ENCODE results near the gene AMFR.

The AMFR gene

GRCh38 chr16:56328276-56329022 lies 96.9 kb downstream of the AMFR start:
- Histone ChIP-seq H3K27ac (no peak overlapping the region), H3K36me3 (no peaks in the 10 kb centered on the region), H3K4me3 (ENCODE audit: low read depth in 1 of 2, low read length in 1 of 2) (no peak overlapping the region), H3K4me1 (ENCODE audit: control insufficient read depth in 1 of 2, insufficient read depth in 1 of 2, low read depth in 1 of 2, low read length in 1 of 2) (no peaks in the 10 kb centered on the region), H3K9me3 (no peaks in the 10 kb centered on the region), H3K27me3 (no peaks in the 10 kb centered on the region)
- TF ChIP-seq CTCF (IDR thresholded peaks at IDR 0.05) = no peak

GRCh38 chr16:56327929-56328258 lies 97.5 kb downstream of the AMFR start:
- H3K27ac ChIP-seq = no peak overlapping the region
- H3K4me1 ChIP-seq (ENCODE audit: control insufficient read depth in 1 of 2, insufficient read depth in 1 of 2, low read depth in 1 of 2, low read length in 1 of 2) = no peaks in the 10 kb centered on the region
- no peaks in the 10 kb centered on the region for H3K27me3 ChIP-seq
- no peaks in the 10 kb centered on the region for H3K9me3 ChIP-seq
- no peak overlapping the region for H3K4me3 ChIP-seq (ENCODE audit: low read depth in 1 of 2, low read length in 1 of 2)
- no peaks in the 10 kb centered on the region for H3K36me3 ChIP-seq
- no peak for TF ChIP-seq CTCF (IDR thresholded peaks at IDR 0.05)

GRCh38 chr16:56327071-56327928 lies 98.0 kb downstream of the AMFR start:
- Histone ChIP-seq H3K9me3 (no peaks in the 10 kb centered on the region), H3K36me3 (no peaks in the 10 kb centered on the region), H3K4me3 (ENCODE audit: low read depth in 1 of 2, low read length in 1 of 2) (no peak overlapping the region), H3K27me3 (no peaks in the 10 kb centered on the region), H3K4me1 (ENCODE audit: control insufficient read depth in 1 of 2, insufficient read depth in 1 of 2, low read depth in 1 of 2, low read length in 1 of 2) (no peaks in the 10 kb centered on the region), H3K27ac (no peak overlapping the region)
- no peak for TF ChIP-seq CTCF (IDR thresholded peaks at IDR 0.05)

GRCh38 chr16:56325956-56326355 lies 99.4 kb downstream of the AMFR start:
- Histone ChIP-seq H3K9me3 (no peaks in the 10 kb centered on the region), H3K27me3 (no peaks in the 10 kb centered on the region), H3K4me3 (ENCODE audit: low read depth in 1 of 2, low read length in 1 of 2) (no peak overlapping the region), H3K4me1 (ENCODE audit: control insufficient read depth in 1 of 2, insufficient read depth in 1 of 2, low read depth in 1 of 2, low read length in 1 of 2) (no peaks in the 10 kb centered on the region), H3K27ac (no peak overlapping the region), H3K36me3 (no peaks in the 10 kb centered on the region)
- TF ChIP-seq CTCF (IDR thresholded peaks at IDR 0.05) = no peak

- no peak overlapping the region for H3K27ac ChIP-seq
- no peak overlapping the region for H3K4me3 ChIP-seq (ENCODE audit: low read depth in 1 of 2, low read length in 1 of 2)
- no peaks in the 10 kb centered on the region for H3K4me1 ChIP-seq (ENCODE audit: control insufficient read depth in 1 of 2, insufficient read depth in 1 of 2, low read depth in 1 of 2, low read length in 1 of 2)
- H3K27me3 ChIP-seq = no peaks in the 10 kb centered on the region
- TF ChIP-seq CTCF (IDR thresholded peaks at IDR 0.05) = no peak
- H3K9me3 ChIP-seq = no peaks in the 10 kb centered on the region
- no peaks in the 10 kb centered on the region for H3K36me3 ChIP-seq
Measured at GRCh38 chr16:56324406-56324805, 100.9 kb downstream of the AMFR start.

All from neutrophil (primary cell).